SK-N-SH (cell line): ENCODE measurements around the gene ZSWIM8.

Experiments used
- CTCF ChIP-seq: fragments of 200-600 bp; sonication (generic); IDR thresholded peaks from 2 replicates; pipeline ENCODE4 v1.6.1; 2017; ENCODE audit warnings: antibody characterized with exemption, mild to moderate bottlenecking, moderate library complexity
- EP300 ChIP-seq, 2 experiments: IDR thresholded peaks; 2 replicates each; pipeline versions ENCODE4 v1.4.0 to v1.6.1; 2012; ENCODE audit warnings: borderline replicate concordance in 1 of 2, low read depth in 1 of 2, low read length in 1 of 2
- FOSL2 ChIP-seq: IDR thresholded peaks from 2 replicates; pipeline ENCODE4 v1.4.0; 2012; ENCODE audit warnings: low read depth, mild to moderate bottlenecking, moderate library complexity, borderline replicate concordance
- GATA2 ChIP-seq: sonication (generic); formaldehyde crosslinking; IDR thresholded peaks from 2 replicates; pipeline ENCODE4 v1.5.0; 2020; ENCODE audit warnings: mild to moderate bottlenecking, missing genetic modification reagents
- MAX ChIP-seq: IDR thresholded peaks from 2 replicates; pipeline ENCODE4 v1.4.0; 2012; ENCODE audit warnings: low read depth
- NFIC ChIP-seq: IDR thresholded peaks from 2 replicates; pipeline ENCODE4 v1.4.0; 2012; ENCODE audit warnings: borderline replicate concordance
- POLR2AphosphoS5 ChIP-seq: IDR thresholded peaks from 2 replicates; pipeline ENCODE4 v1.6.1; 2012; ENCODE audit warnings: low read depth, low read length
- REST ChIP-seq: IDR thresholded peaks from 2 replicates; pipeline ENCODE4 v1.6.1; 2012; ENCODE audit warnings: mild to moderate bottlenecking, low read depth, low read length, moderate library complexity
- RFX5 ChIP-seq: IDR thresholded peaks from 2 replicates; pipeline ENCODE4 v1.6.1; 2012; ENCODE audit warnings: mild to moderate bottlenecking, improper control_type of control experiment, low read length
- SMC3 ChIP-seq: IDR thresholded peaks from 2 replicates; pipeline ENCODE4 v1.6.1; 2012; ENCODE audit warnings: low read depth, low read length, improper control_type of control experiment
- TAF1 ChIP-seq: IDR thresholded peaks from 2 replicates; pipeline ENCODE4 v1.6.1; 2012; ENCODE audit warnings: low read depth, mild to moderate bottlenecking, low read length, moderate library complexity, borderline replicate concordance
- USF2 ChIP-seq: fragments of 150-350 bp; IDR thresholded peaks from 2 replicates; pipeline ENCODE4 v1.6.1; 2017; ENCODE audit warnings: antibody characterized with exemption, low read length, low read depth, borderline replicate concordance
- YY1 ChIP-seq: IDR thresholded peaks from 2 replicates; pipeline ENCODE4 v1.4.0; 2012; ENCODE audit warnings: low read depth, mild to moderate bottlenecking

GRCh38 chr10:73750819-73751218 is 34.6 kb upstream of the ZSWIM8 start:
- TF ChIP-seq RFX5 (no peak), CTCF (no peak), GATA2 (CRISPR knock-in tag) (no peak), SMC3 (no peak), YY1 (no peak), REST (no peak), EP300 (IDR thresholded peaks at IDR 0.05; ENCODE audit: borderline replicate concordance in 1 of 2, low read depth in 1 of 2, low read length in 1 of 2) (no peak), FOSL2 (no peak), TAF1 (no peak), POLR2AphosphoS5 (no peak), NFIC (no peak), USF2 (no peak), MAX (no peak)
